ENCODE data around the gene IFT122. TPM values are rescaled to one million over a fixed set of nuclear protein-coding genes. Genes with fewer than 3 reads are reported as not detected.
"Not testable (repeated sequence)": the region's sequence is repeated elsewhere in the genome, so short reads cannot be mapped to it uniquely, and the experiment has no call there.

Gene IFT122
- total and polyA plus RNA-seq, 2 donors from 2014 or later = 18.4 to 59.2 TPM

GRCh38 chr3:129486664-129487035 lies 46.6 kb downstream of the IFT122 start:
- H3K9me3 ChIP-seq (ENCODE audit: control insufficient read depth in 2 of 3, insufficient read depth in 1 of 3, low read length in 3 of 3) = no peaks in the 10 kb centered on the region
- peaks cover 2 to 8% (median 5%) of the 10 kb centered on the region in 3 donors for H3K4me1 ChIP-seq (ENCODE audit: control insufficient read depth in 2 of 3, insufficient read depth in 2 of 3, low read depth in 1 of 3, low read length in 3 of 3)
- FAIRE-seq = no peak
- no peaks in the 10 kb centered on the region for H3K27me3 ChIP-seq (ENCODE audit: control insufficient read depth, insufficient read depth, low read length)
- peak overlapping the region in 1 of 2 donors; percentile 14 for H3K27ac ChIP-seq (ENCODE audit: low read depth in 2 of 2, low read length in 2 of 2)
- no peak for TF ChIP-seq CTCF (IDR thresholded peaks at IDR 0.05; ENCODE audit: borderline replicate concordance, extremely low read depth, insufficient read depth)
- intact Hi-C loops (cut with DNase I) = no loop called here
- no peak for DNase-seq
- H3K4me3 ChIP-seq (ENCODE audit: low read length in 3 of 3) = no peak overlapping the region
- H3K9ac ChIP-seq (ENCODE audit: low read length in 3 of 3) = no peak overlapping the region
- H3K36me3 ChIP-seq (ENCODE audit: control insufficient read depth in 2 of 3, insufficient read depth in 3 of 3, low read length in 3 of 3) = peaks cover 6 to 10% (median 8%) of the 10 kb centered on the region in 3 donors

GRCh38 chr3:129487183-129487867 lies 47.3 kb downstream of the IFT122 start:
- no peak for TF ChIP-seq CTCF (IDR thresholded peaks at IDR 0.05; ENCODE audit: borderline replicate concordance, extremely low read depth, insufficient read depth)
- Histone ChIP-seq H3K4me3 (ENCODE audit: low read length in 3 of 3) (no peak overlapping the region), H3K27me3 (ENCODE audit: control insufficient read depth, insufficient read depth, low read length) (no peaks in the 10 kb centered on the region), H3K4me1 (ENCODE audit: control insufficient read depth in 2 of 3, insufficient read depth in 2 of 3, low read depth in 1 of 3, low read length in 3 of 3) (peaks cover 2 to 5% (median 4%) of the 10 kb centered on the region in 3 donors), H3K27ac (ENCODE audit: low read depth in 2 of 2, low read length in 2 of 2) (no peak overlapping the region), H3K36me3 (ENCODE audit: control insufficient read depth in 2 of 3, insufficient read depth in 3 of 3, low read length in 3 of 3) (peaks cover 8 to 12% (median 9%) of the 10 kb centered on the region in 3 donors), H3K9me3 (ENCODE audit: control insufficient read depth in 2 of 3, insufficient read depth in 1 of 3, low read length in 3 of 3) (no peaks in the 10 kb centered on the region), H3K9ac (ENCODE audit: low read length in 3 of 3) (no peak overlapping the region)
- DNase-seq (no peak), FAIRE-seq (no peak)
- intact Hi-C loops (cut with DNase I) = no loop called here

- H3K4me3 ChIP-seq (ENCODE audit: low read length in 3 of 3); H3K4me1 ChIP-seq (ENCODE audit: control insufficient read depth in 2 of 3, insufficient read depth in 2 of 3, low read depth in 1 of 3, low read length in 3 of 3); H3K9me3 ChIP-seq (ENCODE audit: control insufficient read depth in 2 of 3, insufficient read depth in 1 of 3, low read length in 3 of 3); FAIRE-seq; H3K9ac ChIP-seq (ENCODE audit: low read length in 3 of 3); DNase-seq; intact Hi-C loops (cut with DNase I); H3K27me3 ChIP-seq (ENCODE audit: control insufficient read depth, insufficient read depth, low read length); H3K27ac ChIP-seq (ENCODE audit: low read depth in 2 of 2, low read length in 2 of 2): not testable (repeated sequence)
- peaks cover 9 to 12% (median 9%) of the 10 kb centered on the region in 3 donors for H3K36me3 ChIP-seq (ENCODE audit: control insufficient read depth in 2 of 3, insufficient read depth in 3 of 3, low read length in 3 of 3)
Observed at GRCh38 chr3:129487868-129488335, 47.9 kb downstream of the IFT122 start.

- H3K27ac ChIP-seq (ENCODE audit: low read depth in 2 of 2, low read length in 2 of 2); H3K9me3 ChIP-seq (ENCODE audit: control insufficient read depth in 2 of 3, insufficient read depth in 1 of 3, low read length in 3 of 3); intact Hi-C loops (cut with DNase I); DNase-seq; H3K4me1 ChIP-seq (ENCODE audit: control insufficient read depth in 2 of 3, insufficient read depth in 2 of 3, low read depth in 1 of 3, low read length in 3 of 3); H3K27me3 ChIP-seq (ENCODE audit: control insufficient read depth, insufficient read depth, low read length); FAIRE-seq; H3K4me3 ChIP-seq (ENCODE audit: low read length in 3 of 3); H3K9ac ChIP-seq (ENCODE audit: low read length in 3 of 3): not testable (repeated sequence)
- peaks cover 4 to 15% (median 7%) of the 10 kb centered on the region in 3 donors for H3K36me3 ChIP-seq (ENCODE audit: control insufficient read depth in 2 of 3, insufficient read depth in 3 of 3, low read length in 3 of 3)
Observed at GRCh38 chr3:129489258-129489657, 49.2 kb downstream of the IFT122 start.
